Stimulated activated CD8-positive, alpha-beta memory T cell treated with anti-CD3 and anti-CD28 coated beads, Interleukin-4, amount 100 ng/mL, for 4 hours (primary cell): ENCODE measurements around the gene C2orf78.
"Not testable (repeated sequence)": the region's sequence is repeated elsewhere in the genome, so short reads cannot be mapped to it uniquely, and the experiment has no call there.

Experiments used
- DNase-seq, 2 donors: peaks; one replicate each; pipeline ENCODE4 v3.0.0-alpha.2; 2020; ENCODE audit warnings: low read depth in 2 of 2, low spot score in 1 of 2

C2orf78 gene

GRCh38 chr2:73779467-73780236 is 4.3 kb upstream of the C2orf78 start, which contains the start of gene DUSP11:
Gene DUSP11, minus strand, starts transcription at chr2:73780103. Its CDS starts 129 bp downstream, at chr2:73779974.
- peak; percentile 90 to 97 for DNase-seq

- DNase-seq = no peak
Observed at GRCh38 chr2:73780237-73780582, 3.8 kb upstream of the C2orf78 start.

GRCh38 chr2:73783402-73783801 is 581 bp upstream of the C2orf78 start:
- DNase-seq = not testable (repeated sequence)

- DNase-seq = no peak
Observed at GRCh38 chr2:73811878-73812277, 27.9 kb downstream of the C2orf78 start.

GRCh38 chr2:73812635-73813034 is 28.7 kb downstream of the C2orf78 start:
- no peak for DNase-seq

GRCh38 chr2:73818296-73818695 is 34.3 kb downstream of the C2orf78 start:
- DNase-seq = no peak

- DNase-seq = no peak
Observed at GRCh38 chr2:73821227-73821626, 37.2 kb downstream of the C2orf78 start.

GRCh38 chr2:73821669-73822068 is 37.7 kb downstream of the C2orf78 start:
- DNase-seq = no peak

GRCh38 chr2:73822276-73822675 is 38.3 kb downstream of the C2orf78 start:
- DNase-seq = no peak

- no peak for DNase-seq
Observed at GRCh38 chr2:73822991-73823390, 39.0 kb downstream of the C2orf78 start.

- DNase-seq = no peak
Observed at GRCh38 chr2:73823416-73823815, 39.4 kb downstream of the C2orf78 start.

GRCh38 chr2:73823916-73824523 is 40.0 kb downstream of the C2orf78 start:
- DNase-seq = no peak

GRCh38 chr2:73825408-73825807 is 41.4 kb downstream of the C2orf78 start:
- no peak for DNase-seq

GRCh38 chr2:73827018-73827417 is 43.0 kb downstream of the C2orf78 start:
- DNase-seq = no peak

GRCh38 chr2:73827660-73828388 is 43.8 kb downstream of the C2orf78 start:
- no peak for DNase-seq

GRCh38 chr2:73828389-73828817 is 44.4 kb downstream of the C2orf78 start:
- DNase-seq = no peak

- DNase-seq = peak; percentile 76 to 80
Observed at GRCh38 chr2:73828818-73829570, 45.0 kb downstream of the C2orf78 start, which contains the start of gene STAMBP. Gene STAMBP, plus strand, starts transcription at chr2:73828961. Its CDS starts 1,896 bp downstream, at chr2:73830857.

- peak in 1 of 2 donors; percentile 19 for DNase-seq
Observed at GRCh38 chr2:73830871-73831401, 47.0 kb downstream of the C2orf78 start.

- DNase-seq = no peak
Observed at GRCh38 chr2:73832930-73833329, 48.9 kb downstream of the C2orf78 start.

- DNase-seq = no peak
Observed at GRCh38 chr2:73836141-73836943, 52.4 kb downstream of the C2orf78 start.
